HepG2 (cell line): ENCODE data around the gene BCAS4. TPM values are rescaled to one million over a fixed set of nuclear protein-coding genes. Genes with fewer than 3 reads are reported as not detected.

ENCODE experiments used
- ASH2L ChIP-seq: fragments of 300-600, 200-600 bp; sonication (generic); IDR thresholded peaks from 2 replicates; pipeline ENCODE4 v1.7.0; 2017; ENCODE audit warnings: low read depth, mild to moderate bottlenecking, moderate library complexity, mixed read lengths, low read length; ENCODE audit not compliant: insufficient read length
- DMAP1 ChIP-seq: IDR thresholded peaks from 2 replicates; pipeline ENCODE4 v1.6.1; 2016
- DNMT3B ChIP-seq: conservative IDR thresholded peaks from 2 replicates; pipeline ENCODE4 v1.6.1; 2016; ENCODE audit warnings: missing biosample characterization, control low read depth
- FOXA3 ChIP-seq: IDR thresholded peaks from 2 replicates; pipeline ENCODE4 v1.6.1; 2016; ENCODE audit warnings: missing genetic modification reagents, missing compliant biosample characterization
- FOXC1 ChIP-seq: sonication (generic); formaldehyde crosslinking; IDR thresholded peaks from 2 replicates; pipeline ENCODE4 v1.8.0; 2022; ENCODE audit warnings: mild to moderate bottlenecking, missing genetic modification reagents, borderline replicate concordance
- HOXA3 ChIP-seq: sonication (generic); formaldehyde crosslinking; IDR thresholded peaks from 2 replicates; pipeline ENCODE4 v1.5.0; 2020; ENCODE audit warnings: missing genetic modification reagents
- ISL2 ChIP-seq: sonication (generic); formaldehyde crosslinking; IDR thresholded peaks from 2 replicates; pipeline ENCODE4 v1.5.0; 2020; ENCODE audit warnings: missing genetic modification reagents
- RARG ChIP-seq: sonication (generic); formaldehyde crosslinking; IDR thresholded peaks from 2 replicates; pipeline ENCODE4 v1.4.0; 2020; ENCODE audit warnings: low read depth, mild to moderate bottlenecking, missing genetic modification reagents
- RBM39 ChIP-seq: fragments of 200-400 bp; formaldehyde crosslinking; IDR thresholded peaks from one replicate; pipeline ENCODE4 v1.6.1; 2018; ENCODE audit warnings: antibody characterized with exemption, mild to moderate bottlenecking, low read depth, low read length; ENCODE audit not compliant: poor library complexity, severe bottlenecking
- SIN3A ChIP-seq: IDR thresholded peaks from 2 replicates; pipeline ENCODE4 v1.6.1; 2011; ENCODE audit warnings: low read depth, mild to moderate bottlenecking, control low read depth, low read length, borderline replicate concordance
- ZFP90 ChIP-seq: sonication (generic); formaldehyde crosslinking; IDR thresholded peaks from 2 replicates; pipeline ENCODE4 v1.8.0; 2022; ENCODE audit warnings: missing genetic modification reagents, mild to moderate bottlenecking, inconsistent platforms, borderline replicate concordance
- ZNF296 ChIP-seq: sonication (generic); formaldehyde crosslinking; conservative IDR thresholded peaks from 2 replicates; pipeline ENCODE4 v1.5.0; 2020; ENCODE audit warnings: mild to moderate bottlenecking, missing genetic modification reagents
- ZNF343 ChIP-seq: sonication (generic); formaldehyde crosslinking; IDR thresholded peaks from 2 replicates; pipeline ENCODE4 v1.4.0; 2020; ENCODE audit warnings: mild to moderate bottlenecking, missing genetic modification reagents
- ZNF354B ChIP-seq: sonication (generic); formaldehyde crosslinking; IDR thresholded peaks from 2 replicates; pipeline ENCODE4 v1.8.0; 2022; ENCODE audit warnings: mild to moderate bottlenecking, missing genetic modification reagents
- ZNF451 ChIP-seq: sonication (generic); formaldehyde crosslinking; IDR thresholded peaks from 2 replicates; pipeline ENCODE4 v1.5.0; 2020; ENCODE audit warnings: mild to moderate bottlenecking, missing genetic modification reagents
- ZNF577 ChIP-seq: sonication (generic); formaldehyde crosslinking; IDR thresholded peaks from 2 replicates; pipeline ENCODE4 v1.4.0; 2020; ENCODE audit warnings: mild to moderate bottlenecking, low read depth, missing genetic modification reagents, borderline replicate concordance
- ZNF737 ChIP-seq: sonication (generic); formaldehyde crosslinking; IDR thresholded peaks from 2 replicates; pipeline ENCODE4 v1.5.0; 2020; ENCODE audit warnings: missing genetic modification reagents, mild to moderate bottlenecking, borderline replicate concordance
- polyA plus RNA-seq, 8 experiments: library from polyadenylated mRNA; depleted of rRNA in 3 of 8; stranded (reverse) in 7 of 8; unstranded in 1 of 8; fragments of >200 nt; fragmentation: Illumina TruSeq in 4 of 8; extraction: Trizol in 4 of 8; gene quantifications; 2 replicates each; pipeline versions ENCODE4 v1.2.1 to v1.2.3, GENCODE V29; 2011 to 2016; ENCODE audit warnings: low read depth in 4 of 8, missing spikeins in 1 of 8, mixed read lengths in 1 of 8; ENCODE audit not compliant: insufficient read depth in 1 of 8
- total RNA-seq, 5 experiments: library from RNA; depleted of rRNA; stranded (reverse); fragments of >200 nt; fragmentation: Illumina TruSeq; extraction: Trizol; gene quantifications; 2 replicates each; pipeline ENCODE4 v1.2.3, GENCODE V29; 2016; ENCODE audit warnings: low read depth in 1 of 5
- TF ChIP-seq, protein P1 (sequence below): sonication (generic); formaldehyde crosslinking; IDR thresholded peaks from 2 replicates; pipeline ENCODE4 v1.4.0; 2020; ENCODE audit warnings: missing genetic modification reagents, borderline replicate concordance
- TF ChIP-seq, protein P2 (sequence below): sonication (generic); formaldehyde crosslinking; IDR thresholded peaks from 2 replicates; pipeline ENCODE4 v1.4.0; 2020; ENCODE audit warnings: low read depth, missing genetic modification reagents
- TF ChIP-seq, protein P3 (sequence below), 2 experiments: fragments of 450-650 bp in 1 of 2; sonication (generic) in 1 of 2; formaldehyde crosslinking; IDR thresholded peaks; 2 replicates each; pipeline versions ENCODE4 v1.5.0 to v1.8.0; 2020 to 2022; ENCODE audit warnings: mild to moderate bottlenecking in 1 of 2, missing genetic modification reagents in 1 of 2
- TF ChIP-seq, protein P4 (sequence below): IDR thresholded peaks from 2 replicates; pipeline ENCODE4 v1.6.1; 2016

The BCAS4 gene
- total and polyA plus RNA-seq, 2 of the 13 experiments (the other 11 are each of a cell fraction or from before 2014, with no cell fraction given): 7.2 to 8.0 TPM

DNA sequence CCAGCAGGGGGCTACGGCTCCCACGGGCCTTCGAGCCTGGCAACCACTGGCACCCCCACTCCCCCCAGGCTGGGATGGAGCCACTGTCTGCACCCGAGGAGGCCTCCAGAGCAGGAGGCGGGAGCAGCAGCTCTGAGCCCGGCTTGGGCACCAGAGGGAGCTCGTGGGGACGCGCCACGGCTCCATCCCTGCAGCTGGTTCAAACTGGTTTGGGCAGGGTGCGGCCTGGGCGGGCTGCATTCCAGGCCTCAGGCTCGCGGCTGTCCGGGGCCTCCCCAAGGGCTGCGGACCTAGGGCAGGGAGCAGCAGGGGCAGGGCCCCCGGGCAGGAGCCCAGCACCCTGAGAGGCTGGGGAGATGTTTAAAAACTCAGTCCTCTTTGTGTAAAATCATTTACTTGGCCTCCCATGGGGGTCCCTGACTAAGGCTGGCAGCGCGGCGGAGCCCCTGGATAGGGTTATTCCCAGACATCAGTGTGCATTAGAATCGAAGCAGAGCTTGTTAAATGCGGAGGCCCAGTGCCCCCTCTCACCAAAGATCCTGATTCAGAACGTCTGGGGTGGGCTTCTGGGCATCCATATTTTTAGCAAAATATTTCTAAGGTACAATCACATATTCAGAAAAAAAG, 4.1 kb upstream of the BCAS4 start (continued):
- TF ChIP-seq, protein P1, sequence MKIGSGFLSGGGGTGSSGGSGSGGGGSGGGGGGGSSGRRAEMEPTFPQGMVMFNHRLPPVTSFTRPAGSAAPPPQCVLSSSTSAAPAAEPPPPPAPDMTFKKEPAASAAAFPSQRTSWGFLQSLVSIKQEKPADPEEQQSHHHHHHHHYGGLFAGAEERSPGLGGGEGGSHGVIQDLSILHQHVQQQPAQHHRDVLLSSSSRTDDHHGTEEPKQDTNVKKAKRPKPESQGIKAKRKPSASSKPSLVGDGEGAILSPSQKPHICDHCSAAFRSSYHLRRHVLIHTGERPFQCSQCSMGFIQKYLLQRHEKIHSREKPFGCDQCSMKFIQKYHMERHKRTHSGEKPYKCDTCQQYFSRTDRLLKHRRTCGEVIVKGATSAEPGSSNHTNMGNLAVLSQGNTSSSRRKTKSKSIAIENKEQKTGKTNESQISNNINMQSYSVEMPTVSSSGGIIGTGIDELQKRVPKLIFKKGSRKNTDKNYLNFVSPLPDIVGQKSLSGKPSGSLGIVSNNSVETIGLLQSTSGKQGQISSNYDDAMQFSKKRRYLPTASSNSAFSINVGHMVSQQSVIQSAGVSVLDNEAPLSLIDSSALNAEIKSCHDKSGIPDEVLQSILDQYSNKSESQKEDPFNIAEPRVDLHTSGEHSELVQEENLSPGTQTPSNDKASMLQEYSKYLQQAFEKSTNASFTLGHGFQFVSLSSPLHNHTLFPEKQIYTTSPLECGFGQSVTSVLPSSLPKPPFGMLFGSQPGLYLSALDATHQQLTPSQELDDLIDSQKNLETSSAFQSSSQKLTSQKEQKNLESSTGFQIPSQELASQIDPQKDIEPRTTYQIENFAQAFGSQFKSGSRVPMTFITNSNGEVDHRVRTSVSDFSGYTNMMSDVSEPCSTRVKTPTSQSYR (CRISPR knock-in tag): no peak; the same call in 1 of the 2 replicates
- TF ChIP-seq, protein P2, sequence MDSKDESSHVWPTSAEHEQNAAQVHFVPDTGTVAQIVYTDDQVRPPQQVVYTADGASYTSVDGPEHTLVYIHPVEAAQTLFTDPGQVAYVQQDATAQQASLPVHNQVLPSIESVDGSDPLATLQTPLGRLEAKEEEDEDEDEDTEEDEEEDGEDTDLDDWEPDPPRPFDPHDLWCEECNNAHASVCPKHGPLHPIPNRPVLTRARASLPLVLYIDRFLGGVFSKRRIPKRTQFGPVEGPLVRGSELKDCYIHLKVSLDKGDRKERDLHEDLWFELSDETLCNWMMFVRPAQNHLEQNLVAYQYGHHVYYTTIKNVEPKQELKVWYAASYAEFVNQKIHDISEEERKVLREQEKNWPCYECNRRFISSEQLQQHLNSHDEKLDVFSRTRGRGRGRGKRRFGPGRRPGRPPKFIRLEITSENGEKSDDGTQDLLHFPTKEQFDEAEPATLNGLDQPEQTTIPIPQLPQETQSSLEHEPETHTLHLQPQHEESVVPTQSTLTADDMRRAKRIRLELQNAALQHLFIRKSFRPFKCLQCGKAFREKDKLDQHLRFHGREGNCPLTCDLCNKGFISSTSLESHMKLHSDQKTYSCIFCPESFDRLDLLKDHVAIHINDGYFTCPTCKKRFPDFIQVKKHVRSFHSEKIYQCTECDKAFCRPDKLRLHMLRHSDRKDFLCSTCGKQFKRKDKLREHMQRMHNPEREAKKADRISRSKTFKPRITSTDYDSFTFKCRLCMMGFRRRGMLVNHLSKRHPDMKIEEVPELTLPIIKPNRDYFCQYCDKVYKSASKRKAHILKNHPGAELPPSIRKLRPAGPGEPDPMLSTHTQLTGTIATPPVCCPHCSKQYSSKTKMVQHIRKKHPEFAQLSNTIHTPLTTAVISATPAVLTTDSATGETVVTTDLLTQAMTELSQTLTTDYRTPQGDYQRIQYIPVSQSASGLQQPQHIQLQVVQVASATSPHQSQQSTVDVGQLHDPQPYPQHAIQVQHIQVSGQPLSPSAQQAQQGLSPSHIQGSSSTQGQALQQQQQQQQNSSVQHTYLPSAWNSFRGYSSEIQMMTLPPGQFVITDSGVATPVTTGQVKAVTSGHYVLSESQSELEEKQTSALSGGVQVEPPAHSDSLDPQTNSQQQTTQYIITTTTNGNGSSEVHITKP (CRISPR knock-in tag): peak; percentile 89
- TF ChIP-seq ZNF451 (CRISPR knock-in tag): peak; percentile 78; the same call in 1 of the 2 replicates
- TF ChIP-seq ZNF296: 0 out of 2 replicates have a peak, but pooled peaks have one; percentile 69
- TF ChIP-seq FOXA3 (CRISPR knock-in tag): peak; percentile 68
- peak; percentile 85 for TF ChIP-seq ISL2 (CRISPR knock-in tag)
- TF ChIP-seq DNMT3B: no peak; the same call in 1 of the 2 replicates
- TF ChIP-seq RBM39: peak; percentile 95
- TF ChIP-seq, protein P3, sequence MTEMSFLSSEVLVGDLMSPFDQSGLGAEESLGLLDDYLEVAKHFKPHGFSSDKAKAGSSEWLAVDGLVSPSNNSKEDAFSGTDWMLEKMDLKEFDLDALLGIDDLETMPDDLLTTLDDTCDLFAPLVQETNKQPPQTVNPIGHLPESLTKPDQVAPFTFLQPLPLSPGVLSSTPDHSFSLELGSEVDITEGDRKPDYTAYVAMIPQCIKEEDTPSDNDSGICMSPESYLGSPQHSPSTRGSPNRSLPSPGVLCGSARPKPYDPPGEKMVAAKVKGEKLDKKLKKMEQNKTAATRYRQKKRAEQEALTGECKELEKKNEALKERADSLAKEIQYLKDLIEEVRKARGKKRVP (CRISPR knock-in tag; IDR thresholded peaks at IDR 0.05): no peak
- peak; percentile 43; the same call in 1 of the 2 replicates for TF ChIP-seq ZNF737 (CRISPR knock-in tag)
- TF ChIP-seq DMAP1 (CRISPR knock-in tag): peak; percentile 99
- peak; percentile 55 for TF ChIP-seq ASH2L
- peak; percentile 97 for TF ChIP-seq HOXA3 (CRISPR knock-in tag)
- TF ChIP-seq FOXC1: no peak
- TF ChIP-seq ZNF577 (CRISPR knock-in tag): no peak
- TF ChIP-seq RARG (CRISPR knock-in tag): no peak
- 0 out of 2 replicates have a peak, but pooled peaks have one; percentile 21 for TF ChIP-seq ZNF354B (CRISPR knock-in tag)
- TF ChIP-seq ZFP90 (CRISPR knock-in tag): peak; percentile 99
- TF ChIP-seq, protein P4, sequence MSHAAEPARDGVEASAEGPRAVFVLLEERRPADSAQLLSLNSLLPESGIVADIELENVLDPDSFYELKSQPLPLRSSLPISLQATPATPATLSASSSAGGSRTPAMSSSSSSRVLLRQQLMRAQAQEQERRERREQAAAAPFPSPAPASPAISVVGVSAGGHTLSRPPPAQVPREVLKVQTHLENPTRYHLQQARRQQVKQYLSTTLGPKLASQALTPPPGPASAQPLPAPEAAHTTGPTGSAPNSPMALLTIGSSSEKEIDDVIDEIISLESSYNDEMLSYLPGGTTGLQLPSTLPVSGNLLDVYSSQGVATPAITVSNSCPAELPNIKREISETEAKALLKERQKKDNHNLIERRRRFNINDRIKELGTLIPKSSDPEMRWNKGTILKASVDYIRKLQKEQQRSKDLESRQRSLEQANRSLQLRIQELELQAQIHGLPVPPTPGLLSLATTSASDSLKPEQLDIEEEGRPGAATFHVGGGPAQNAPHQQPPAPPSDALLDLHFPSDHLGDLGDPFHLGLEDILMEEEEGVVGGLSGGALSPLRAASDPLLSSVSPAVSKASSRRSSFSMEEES (CRISPR knock-in tag): peak; percentile 59; the same call in 1 of the 2 replicates
- 0 out of 2 replicates have a peak, but pooled peaks have one; percentile 63 for TF ChIP-seq ZNF343
- TF ChIP-seq SIN3A: no peak
